K562 (cell line): ENCODE measurements around the gene CACNA2D3. TPM values are rescaled to one million over a fixed set of nuclear protein-coding genes. Genes with fewer than 3 reads are reported as not detected.

Source experiments
- ATAC-seq: fragments of 200-7000 bp; cut with Tn5 transposase; 3 replicates; pipeline ENCODE4 v1.9.1; 2020; ENCODE audit warnings: moderate library complexity
- BruUV-seq: library from RNA; stranded (reverse); fragments of 400-500 nt; replicated peaks from 2 replicates; lab custom pipeline; 2021; lab: Mats Ljungman, UMichigan
- CTCF ChIA-PET: fragments of 300-600 bp; formaldehyde crosslinking; extraction: SDS; loops from one replicate; lab custom pipeline; 2021; ENCODE audit warnings: low intra/inter-chr PET ratio; lab: Yijun Ruan, JAX
- POLR2A ChIA-PET: fragments of 300-600, 350-650 bp; sonication (Branson Sonifier 250); formaldehyde crosslinking; extraction: SDS; loops from one replicate; lab custom pipeline; 2021; ENCODE audit warnings: antibody characterized with exemption, inconsistent platforms; lab: Yijun Ruan, JAX
- DNase-seq, 4 experiments: peaks; one replicate each; pipeline versions ENCODE4 v3.0.0 to v3.0.0-alpha.2; 2011 to 2018; ENCODE audit warnings: low spot score in 3 of 4, mixed read lengths in 3 of 4; ENCODE audit errors: extremely low read depth in 1 of 4
- FAIRE-seq: peaks from 2 replicates; lab custom pipeline; 2011; peaks lifted over from hg19 to GRCh38; lab: Jason Lieb, UNC
- H2AFZ ChIP-seq: 2 replicates; pipeline ENCODE4 v1.6.0; 2011; ENCODE audit warnings: low read depth, low read length, control low read depth, inconsistent platforms
- H3K27ac ChIP-seq: fragments of 200-600 bp; 3 replicates; pipeline ENCODE4 v1.8.0; 2011; ENCODE audit warnings: low read depth, mild to moderate bottlenecking, control low read depth, inconsistent platforms, low read length, moderate library complexity, mixed read lengths; ENCODE audit errors: extremely low read depth
- H3K27me3 ChIP-seq, 2 experiments: fragments of 300-600 bp in 1 of 2; 2 replicates in 1 of 2; 3 replicates in 1 of 2; pipeline versions ENCODE4 v1.6.0 to v1.8.0; 2011; ENCODE audit warnings: inconsistent platforms in 2 of 2, low read length in 2 of 2, mild to moderate bottlenecking in 1 of 2, mixed read lengths in 1 of 2, moderate library complexity in 1 of 2; ENCODE audit not compliant: control insufficient read depth in 2 of 2, insufficient read depth in 2 of 2
- H3K36me3 ChIP-seq: fragments of 300-600 bp; 3 replicates; pipeline ENCODE4 v1.8.0; 2011; ENCODE audit warnings: mild to moderate bottlenecking, low read length, inconsistent platforms; ENCODE audit not compliant: control insufficient read depth, insufficient read depth
- H3K4me1 ChIP-seq, 2 experiments: fragments of 200-600 bp in 1 of 2; replicated peaks in 1 of 2; 2 replicates in 1 of 2; 3 replicates in 1 of 2; pipeline versions ENCODE4 v1.5.1 to v1.8.0; 2011; ENCODE audit warnings: inconsistent platforms in 2 of 2, low read length in 2 of 2, mild to moderate bottlenecking in 1 of 2, mixed read lengths in 1 of 2, moderate library complexity in 1 of 2; ENCODE audit not compliant: control insufficient read depth in 2 of 2, insufficient read depth in 2 of 2
- H3K4me2 ChIP-seq: 2 replicates; pipeline ENCODE4 v1.6.1; 2011; ENCODE audit warnings: low read length, control low read depth, inconsistent platforms, mixed read lengths; ENCODE audit not compliant: insufficient read depth
- H3K4me3 ChIP-seq: fragments of 200-600 bp; sonication (generic), shearing (Covaris generic); 2 replicates; pipeline ENCODE4 v1.5.1; 2016; ENCODE audit warnings: control low read depth, inconsistent platforms
- H3K79me2 ChIP-seq: fragments of 200-600 bp; 3 replicates; pipeline ENCODE4 v1.8.0; 2011; ENCODE audit warnings: low read length, inconsistent platforms; ENCODE audit not compliant: control insufficient read depth, insufficient read depth
- H3K9ac ChIP-seq, 2 experiments: 2 replicates each; pipeline versions ENCODE4 v1.6.0 to v1.6.1; 2011; ENCODE audit warnings: low read depth in 2 of 2, low read length in 2 of 2, control low read depth in 1 of 2, inconsistent platforms in 1 of 2, mild to moderate bottlenecking in 1 of 2, mixed read lengths in 1 of 2; ENCODE audit not compliant: insufficient read depth in 1 of 2
- H3K9me1 ChIP-seq: one replicate; pipeline ENCODE4 v1.6.0; 2011; ENCODE audit warnings: inconsistent platforms, mild to moderate bottlenecking, low read length, moderate library complexity; ENCODE audit not compliant: control insufficient read depth, insufficient read depth
- H3K9me3 ChIP-seq: replicated peaks from 2 replicates; pipeline ENCODE4 v1.5.1; 2011; ENCODE audit warnings: low read depth, low read length, inconsistent platforms; ENCODE audit not compliant: control insufficient read depth, insufficient read depth
- H4K20me1 ChIP-seq: replicated peaks from 2 replicates; pipeline ENCODE4 v1.6.1; 2011; ENCODE audit warnings: low read length, inconsistent platforms, mixed read lengths; ENCODE audit not compliant: control insufficient read depth, insufficient read depth
- CREB1 ChIP-seq, 2 experiments: sonication (generic) in 1 of 2; formaldehyde crosslinking in 1 of 2; IDR thresholded peaks; 2 replicates each; pipeline versions ENCODE4 v1.6.1 to v1.8.0; 2012 to 2022; ENCODE audit warnings: inconsistent platforms in 1 of 2, mild to moderate bottlenecking in 1 of 2, missing genetic modification reagents in 1 of 2, moderate library complexity in 1 of 2
- CREBBP ChIP-seq: IDR thresholded peaks from one replicate; pipeline ENCODE4 v1.6.1; 2012; ENCODE audit warnings: low read depth, mild to moderate bottlenecking, control low read depth, inconsistent platforms, low read length
- CREM ChIP-seq: IDR thresholded peaks from 2 replicates; pipeline ENCODE4 v1.6.1; 2014; ENCODE audit warnings: antibody characterized with exemption, low read depth
- ELK1 ChIP-seq: sonication (generic); formaldehyde crosslinking; IDR thresholded peaks from 2 replicates; pipeline ENCODE4 v1.8.1; 2022; ENCODE audit warnings: missing genetic modification reagents
- GABPA ChIP-seq: fragments of 200-800 bp; sonication (Bioruptor generic); conservative IDR thresholded peaks from 2 replicates; pipeline ENCODE4 v1.6.1; 2016; ENCODE audit warnings: low read depth, missing genetic modification characterization, missing compliant biosample characterization
- IRF2 ChIP-seq: sonication (generic); formaldehyde crosslinking; IDR thresholded peaks from 2 replicates; pipeline ENCODE4 v1.8.1; 2022; ENCODE audit warnings: mild to moderate bottlenecking, missing genetic modification reagents
- NCOR1 ChIP-seq: fragments of 450-650 bp; IDR thresholded peaks from 2 replicates; pipeline ENCODE4 v1.6.1; 2016; ENCODE audit warnings: mild to moderate bottlenecking, moderate library complexity
- RERE ChIP-seq: sonication (generic); formaldehyde crosslinking; IDR thresholded peaks from 2 replicates; pipeline ENCODE4 v1.8.0; 2023; ENCODE audit warnings: missing genetic modification reagents, mild to moderate bottlenecking, borderline replicate concordance
- TCF15 ChIP-seq: fragments of 250-450 bp; sonication (Bioruptor Pico); IDR thresholded peaks from 2 replicates; pipeline ENCODE4 v1.8.0; 2022; ENCODE audit warnings: moderate library complexity, mild to moderate bottlenecking, inconsistent platforms
- TEAD4 ChIP-seq, 2 experiments: sonication (generic) in 1 of 2; formaldehyde crosslinking in 1 of 2; IDR thresholded peaks; 2 replicates each; pipeline versions ENCODE4 v1.6.1 to v1.8.0; 2012 to 2022; ENCODE audit warnings: borderline replicate concordance in 1 of 2, inconsistent platforms in 1 of 2, low read length in 1 of 2, mild to moderate bottlenecking in 1 of 2, missing genetic modification reagents in 1 of 2
- ZBTB12 ChIP-seq: fragments of 250-450 bp; sonication (Bioruptor Pico); IDR thresholded peaks from 2 replicates; pipeline ENCODE4 v1.4.0; 2020
- ZNF239 ChIP-seq: fragments of 250-450 bp; sonication (Bioruptor Pico); IDR thresholded peaks from 2 replicates; pipeline ENCODE4 v1.4.0; 2020; ENCODE audit warnings: mild to moderate bottlenecking
- ZNF324 ChIP-seq: fragments of 250-450 bp; sonication (Bioruptor Pico); IDR thresholded peaks from 2 replicates; pipeline ENCODE4 v1.4.0; 2020; ENCODE audit warnings: mild to moderate bottlenecking
- ZNF717 ChIP-seq: fragments of 250-450 bp; sonication (Bioruptor Pico); IDR thresholded peaks from 2 replicates; pipeline ENCODE4 v1.5.0; 2021
- ZNF79 ChIP-seq: fragments of 250-450 bp; sonication (Bioruptor Pico); IDR thresholded peaks from 2 replicates; pipeline ENCODE4 v1.4.0; 2020; ENCODE audit warnings: low read depth, mild to moderate bottlenecking, moderate library complexity
- in situ Hi-C: fragments of 300-500 bp; cut with MboI; formaldehyde crosslinking; loops from 4 replicates; pipeline ENCODE4 v1.15.0; 2018; ENCODE audit warnings: inconsistent platforms, mixed read lengths
- intact Hi-C: fragments of 100-400 bp; cut with micrococcal nuclease; formaldehyde crosslinking; loops from 2 replicates; pipeline ENCODE4 v1.14.2; 2022
- polyA plus RNA-seq, 8 experiments: library from polyadenylated mRNA; depleted of rRNA in 4 of 8; stranded (reverse) in 5 of 8; unstranded in 3 of 8; fragments of >200 nt; fragmentation: Nextera tagmentation in 2 of 8; fragmentation: Illumina TruSeq in 1 of 8; extraction: Ambion mirVana in 2 of 8; extraction: Trizol in 1 of 8; gene quantifications; 2 replicates each; pipeline versions ENCODE4 v1.2.1 to v1.2.3, GENCODE V29; 2011 to 2014; ENCODE audit warnings: inconsistent platforms in 1 of 8, missing spikeins in 1 of 8
- total RNA-seq, 7 experiments: library from RNA; depleted of rRNA in 6 of 7; stranded (reverse); fragments of >200 nt in 6 of 7; fragmentation: Illumina TruSeq in 2 of 7; extraction: Trizol in 2 of 7; gene quantifications; 2 replicates each; pipeline versions ENCODE4 v1.2.1 to v1.2.3, GENCODE V29; 2011 to 2021; ENCODE audit warnings: low replicate concordance in 1 of 7

The CACNA2D3 gene
- total and polyA plus RNA-seq, 9 of the 15 experiments (the other 6 are each of a cell fraction or from before 2014, with no cell fraction given), result 0.01 TPM; not detected in 8

GRCh38 chr3:54755756-54756155 is 633.4 kb downstream of the CACNA2D3 start:
- H2AFZ ChIP-seq, result no peak overlapping the region
- H3K4me1 ChIP-seq, result no peaks in the 10 kb centered on the region
- no peaks in the 10 kb centered on the region for H3K9me1 ChIP-seq
- CTCF ChIA-PET, result no interaction called here
- no peaks in the 10 kb centered on the region for H4K20me1 ChIP-seq
- H3K79me2 ChIP-seq, result no peaks in the 10 kb centered on the region
- no peaks in the 10 kb centered on the region for H3K36me3 ChIP-seq
- no peaks in the 10 kb centered on the region for H3K9me3 ChIP-seq
- H3K4me2 ChIP-seq, result no peak overlapping the region
- TF ChIP-seq ZNF717 (no peak), IRF2 (no peak), ZNF324 (no peak), ZBTB12 (CRISPR knock-in tag) (no peak), GABPA (tag) (no peak), NCOR1 (no peak), TCF15 (CRISPR knock-in tag) (no peak), CREB1 (IDR thresholded peaks at IDR 0.05) (no peak), CREB1 (CRISPR knock-in tag; IDR thresholded peaks at IDR 0.05) (no peak), ZNF79 (CRISPR knock-in tag) (no peak), CREBBP (no peak), CREM (no peak), ZNF239 (CRISPR knock-in tag) (no peak), RERE (no peak), TEAD4 (IDR thresholded peaks at IDR 0.05; ENCODE audit: low read length) (no peak), TEAD4 (CRISPR knock-in tag; IDR thresholded peaks at IDR 0.05; ENCODE audit: borderline replicate concordance) (no peak), ELK1 (CRISPR knock-in tag) (no peak)
- H3K27me3 ChIP-seq, result no peaks in the 10 kb centered on the region
- ATAC-seq (no peak), FAIRE-seq (no peak), DNase-seq (no peak)
- intact Hi-C loops, result no loop called here
- H3K4me3 ChIP-seq, result no peak overlapping the region
- POLR2A ChIA-PET, result interaction anchor here (1.2 kb wide), 1 partner anchor 9 kb away, joined by 4 read pairs; no protein-coding TSS in a partner anchor
- BruUV-seq, result no TSS peak
- no peak overlapping the region for H3K27ac ChIP-seq
- in situ Hi-C loops, result no loop called here
- no peak overlapping the region for H3K9ac ChIP-seq
